HG03108 (cell line): Measurements from ENCODE around the gene LHPP.

ENCODE experiments used
- ATAC-seq: cut with Tn5 transposase; IDR thresholded peaks from one replicate; pipeline ENCODE4 v1.9.1; 2021; ENCODE audit warnings: moderate library complexity; ENCODE audit not compliant: unreplicated experiment

Gene LHPP

DNA sequence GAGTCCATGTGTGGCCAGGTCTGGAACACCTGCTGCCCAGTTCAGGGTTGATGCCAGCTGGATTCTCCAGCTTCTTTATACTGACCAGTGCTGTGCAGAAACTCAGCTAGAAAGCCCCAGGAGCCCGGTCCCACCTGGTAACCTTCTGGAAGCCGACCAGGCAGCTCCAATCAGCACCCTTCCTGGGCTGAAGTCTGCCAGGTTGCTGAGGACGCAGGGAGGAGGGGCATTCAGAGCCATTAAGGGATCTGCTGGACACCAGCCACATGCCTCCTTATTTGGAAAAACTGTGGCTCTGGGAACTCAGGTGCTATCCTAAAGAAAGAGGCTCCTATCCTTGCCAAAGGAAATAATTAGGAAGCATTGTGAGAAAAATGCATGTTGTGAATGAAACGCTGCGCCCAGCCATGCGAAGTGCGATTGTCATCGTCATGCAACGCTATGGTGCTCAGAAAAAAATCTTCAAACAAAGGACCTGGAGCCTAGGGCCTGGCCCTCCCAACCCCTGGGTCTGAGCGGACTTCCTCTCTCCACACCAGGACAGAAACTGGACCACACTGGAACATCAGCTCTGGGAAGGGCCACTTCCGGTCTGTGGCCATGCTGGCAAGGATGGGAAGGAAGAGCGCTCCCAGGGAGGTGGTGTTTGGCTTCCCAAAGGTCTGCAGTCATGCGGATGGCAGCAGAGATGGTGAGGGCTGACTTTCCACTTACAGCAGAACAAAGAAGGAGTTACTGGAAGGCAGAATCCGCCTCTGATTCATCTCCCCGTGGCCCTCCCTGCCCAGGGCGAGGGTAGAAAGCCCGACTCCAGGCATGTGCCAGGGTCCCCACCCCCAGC is 192.4 kb downstream of the LHPP start:
- no peak for ATAC-seq

DNA sequence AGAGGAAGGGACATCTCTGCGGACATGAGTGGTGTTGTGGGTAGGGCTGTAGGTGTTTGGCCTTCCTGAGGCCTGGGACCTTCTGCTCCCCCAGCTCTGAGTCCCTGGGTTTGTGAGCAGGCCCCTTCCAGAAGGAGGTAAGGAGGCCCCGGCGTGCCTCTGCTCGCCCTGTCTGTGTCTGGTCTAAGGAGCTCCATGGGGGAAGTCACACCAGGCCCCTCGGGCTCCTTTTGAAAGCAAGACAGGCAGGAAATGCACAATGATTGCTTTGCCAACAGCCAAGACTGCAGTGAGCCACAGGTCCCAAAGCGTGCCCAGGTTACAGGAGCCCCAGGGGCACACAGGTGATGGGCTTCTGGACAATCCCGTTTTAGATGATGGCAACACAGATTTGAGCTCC is 193.1 kb downstream of the LHPP start:
- ATAC-seq, result no peak

DNA sequence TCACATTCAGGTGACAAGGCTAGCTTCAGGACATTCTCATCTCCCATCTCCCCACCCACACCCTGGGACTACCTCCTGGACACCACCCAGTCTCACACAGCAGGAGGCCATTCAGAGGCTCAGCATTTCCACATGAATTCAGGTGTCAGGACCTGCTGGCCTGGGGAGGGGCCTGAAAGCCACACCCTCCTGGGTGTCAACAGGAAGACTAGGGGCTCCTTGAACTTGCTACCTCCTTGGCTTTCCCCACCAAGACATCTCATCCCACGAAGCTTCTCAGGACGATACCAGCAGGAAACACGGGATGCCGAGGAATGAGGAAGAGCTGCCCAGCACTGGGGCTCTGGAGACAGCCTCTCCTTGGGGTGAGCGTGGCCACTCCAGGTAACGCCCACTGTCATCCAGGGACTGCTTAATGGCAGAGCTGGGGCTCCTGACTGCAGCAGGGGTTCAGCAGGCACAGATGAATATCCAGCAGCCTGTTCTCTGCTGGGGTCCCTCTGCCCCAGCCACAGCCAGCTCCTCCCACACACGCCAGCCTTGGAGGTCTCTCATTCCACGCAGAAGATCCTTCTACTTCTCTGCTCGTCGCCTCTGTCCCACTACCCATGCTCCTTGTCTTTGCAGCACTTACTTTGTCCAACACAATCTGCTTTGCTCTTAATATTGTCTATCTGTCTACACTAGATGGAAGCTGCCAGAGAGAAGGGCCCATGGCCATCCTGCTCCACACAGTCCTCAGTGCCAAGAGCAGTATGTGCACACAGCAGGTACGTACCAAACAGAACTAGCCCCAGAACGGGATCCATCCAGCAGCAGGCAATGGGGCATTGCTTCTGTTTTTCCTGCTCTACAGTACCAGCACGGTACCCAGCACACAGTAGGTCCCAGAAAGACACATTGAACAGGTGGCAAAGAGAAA is 193.8 kb downstream of the LHPP start:
- no peak for ATAC-seq

DNA sequence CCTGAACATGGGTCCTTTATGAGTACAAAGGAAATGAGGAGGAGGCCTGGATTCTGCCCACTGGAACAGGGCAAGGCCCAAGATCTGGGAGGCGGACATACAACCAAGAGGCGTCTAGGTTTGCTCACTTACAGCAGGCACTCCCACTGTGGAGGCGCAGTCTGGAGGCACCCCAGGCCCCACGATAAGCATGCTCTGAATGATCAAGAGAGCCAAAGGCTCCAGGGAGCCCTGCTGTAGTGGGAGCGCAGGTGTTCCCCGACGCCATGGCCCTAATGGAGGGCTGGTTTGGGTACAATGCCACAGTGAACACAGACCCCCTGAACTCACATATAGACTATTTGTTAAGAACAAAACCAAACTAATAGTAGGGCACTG is 194.5 kb downstream of the LHPP start:
- no peak for ATAC-seq

DNA sequence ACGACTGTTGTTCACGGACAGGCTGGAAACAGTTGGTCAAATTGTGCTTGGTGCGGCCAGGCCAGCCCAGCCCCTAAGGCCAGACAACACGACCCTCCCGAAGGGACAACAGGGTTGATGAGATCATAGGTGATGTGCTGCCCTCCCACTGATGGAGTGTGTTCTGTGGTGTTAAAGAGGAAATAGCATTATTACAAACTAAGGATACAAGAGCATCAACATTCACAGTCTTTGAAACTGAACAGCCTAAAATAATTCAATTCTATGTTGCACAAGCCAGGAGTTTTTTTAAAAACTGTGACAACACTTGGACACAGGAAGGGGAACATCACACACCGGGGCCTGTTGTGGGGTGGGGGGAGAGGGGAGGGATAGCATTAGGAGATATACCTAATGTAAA is 194.9 kb downstream of the LHPP start:
- ATAC-seq, result no peak

DNA sequence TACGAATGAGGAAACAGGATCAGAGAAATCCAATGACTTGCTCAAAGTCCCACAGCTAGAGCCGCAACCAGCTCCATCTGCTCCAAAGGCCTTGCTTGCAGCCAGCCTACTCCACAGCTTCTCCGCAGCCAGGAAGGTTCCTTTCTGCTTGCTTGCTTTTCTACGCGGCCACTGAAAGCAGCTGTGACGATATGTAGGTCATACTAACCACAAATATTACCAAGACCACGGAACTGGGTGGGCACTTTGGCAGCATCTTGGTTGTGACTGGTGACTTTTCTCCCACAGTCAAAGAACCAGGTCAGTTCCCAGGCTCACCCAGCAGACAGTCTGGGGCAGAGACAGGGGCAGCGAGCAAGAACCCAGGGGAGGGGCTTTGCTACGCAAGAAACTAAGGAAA is 196.2 kb downstream of the LHPP start:
- no peak for ATAC-seq

GRCh38 chr10:124658591-124659242 is 197.1 kb downstream of the LHPP start:
- no peak for ATAC-seq

- ATAC-seq, result no peak
Measured at GRCh38 chr10:124659380-124659779, 197.8 kb downstream of the LHPP start.

GRCh38 chr10:124660404-124661125 is 198.9 kb downstream of the LHPP start:
- no peak for ATAC-seq

DNA sequence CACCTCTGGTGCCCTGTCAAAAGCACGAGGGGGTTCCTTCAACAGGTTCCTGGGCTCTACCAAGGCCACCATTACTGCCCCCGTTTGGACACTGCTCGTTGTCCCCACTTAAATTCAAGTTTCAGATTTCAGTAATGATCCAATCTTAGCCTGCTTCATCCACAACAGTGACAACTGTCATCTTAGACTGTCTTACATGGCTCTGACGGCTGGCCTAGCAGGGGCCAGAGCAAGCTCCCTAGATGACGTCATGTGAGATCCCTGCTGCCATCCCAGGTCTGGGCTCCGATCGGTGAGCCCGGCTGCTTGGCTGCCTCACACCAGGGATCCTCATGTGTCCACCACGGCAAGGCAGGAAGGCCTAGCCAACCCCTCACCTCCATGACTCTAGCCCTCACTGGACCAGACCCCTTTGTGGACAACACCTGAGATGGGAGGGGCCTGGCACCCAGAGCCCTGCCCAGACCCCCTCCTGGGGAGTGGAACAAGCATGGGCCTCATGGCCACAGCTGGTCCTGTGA is 200.1 kb downstream of the LHPP start:
- no peak for ATAC-seq

GRCh38 chr10:124663228-124663627 is 201.6 kb downstream of the LHPP start:
- ATAC-seq, result no peak
